PC-9 (cell line): Measurements from ENCODE around the gene TMBIM4. TPM values are rescaled to one million over a fixed set of nuclear protein-coding genes. Genes with fewer than 3 reads are reported as not detected.

Source experiments
- BruUV-seq: library from RNA; stranded (reverse); fragments of 400-500 nt; replicated peaks from 2 replicates; lab custom pipeline; 2021; lab: Mats Ljungman, UMichigan
- CTCF ChIA-PET: fragments of 300-600 bp; sonication (Branson Sonifier 250); formaldehyde crosslinking; loops from one replicate; lab custom pipeline; 2022; ENCODE audit warnings: antibody characterized with exemption; lab: Charles Lee
- POLR2A ChIA-PET: fragments of 300-600 bp; sonication (Branson Sonifier 250); formaldehyde crosslinking; loops from one replicate; lab custom pipeline; 2022; ENCODE audit warnings: antibody characterized with exemption; ENCODE audit not compliant: unreplicated experiment; lab: Charles Lee
- DNase-seq, 2 experiments: peaks; one replicate each; pipeline versions ENCODE4 v3.0.0 to v3.0.0-alpha.2; 2015 to 2022; ENCODE audit warnings: mixed read lengths in 1 of 2
- H2AFZ ChIP-seq: fragments of 200-600 bp; sonication (generic); 2 replicates; pipeline ENCODE4 v1.8.1; 2017; ENCODE audit warnings: antibody characterized with exemption
- H3F3A ChIP-seq: fragments of 200-600 bp; sonication (generic); 2 replicates; pipeline ENCODE4 v1.8.1; 2017; ENCODE audit warnings: antibody characterized with exemption, mild to moderate bottlenecking, low read depth; ENCODE audit not compliant: insufficient read depth
- H3K27ac ChIP-seq: fragments of 200-600 bp; sonication (generic); 2 replicates; pipeline ENCODE4 v1.6.1; 2016; ENCODE audit warnings: mixed run types
- H3K27me3 ChIP-seq: fragments of 200-600 bp; sonication (generic); 2 replicates; pipeline ENCODE4 v1.6.1; 2016; ENCODE audit warnings: low read depth, mixed run types; ENCODE audit not compliant: insufficient read depth
- H3K36me3 ChIP-seq: fragments of 200-600 bp; sonication (generic); 2 replicates; pipeline ENCODE4 v1.6.1; 2016; ENCODE audit warnings: low read depth, mixed run types
- H3K4me1 ChIP-seq: fragments of 200-600 bp; sonication (generic); replicated peaks from 2 replicates; pipeline ENCODE4 v1.6.1; 2016; ENCODE audit warnings: mixed run types; ENCODE audit not compliant: insufficient read depth
- H3K4me2 ChIP-seq: fragments of 200-600 bp; sonication (generic); 2 replicates; pipeline ENCODE4 v1.6.1; 2017; ENCODE audit warnings: mixed run types
- H3K4me3 ChIP-seq: fragments of 200-600 bp; sonication (generic); 2 replicates; pipeline ENCODE4 v1.6.1; 2016; ENCODE audit warnings: mixed run types
- H3K79me2 ChIP-seq: fragments of 200-600 bp; sonication (generic); 2 replicates; pipeline ENCODE4 v1.6.1; 2017; ENCODE audit warnings: low read depth, mixed run types
- H3K9me2 ChIP-seq: fragments of 200-600 bp; sonication (generic); 2 replicates; pipeline ENCODE4 v1.8.1; 2017; ENCODE audit warnings: mild to moderate bottlenecking; ENCODE audit not compliant: insufficient read depth
- H3K9me3 ChIP-seq: fragments of 200-600 bp; sonication (generic); 2 replicates; pipeline ENCODE4 v1.8.1; 2016; ENCODE audit warnings: low read depth; ENCODE audit not compliant: insufficient read depth
- H4K20me1 ChIP-seq: fragments of 200-600 bp; sonication (generic); 2 replicates; pipeline ENCODE4 v1.8.1; 2017; ENCODE audit not compliant: insufficient read depth
- CTCF ChIP-seq: fragments of 200-600 bp; sonication (generic); conservative IDR thresholded peaks from 2 replicates; pipeline ENCODE4 v1.6.1; 2017; ENCODE audit warnings: mixed run types, antibody characterized with exemption, mild to moderate bottlenecking, moderate library complexity
- EZH2 ChIP-seq: fragments of 200-600 bp; sonication (generic); IDR thresholded peaks from 2 replicates; pipeline ENCODE4 v1.8.0; 2017; ENCODE audit warnings: antibody characterized with exemption, low read depth
- intact Hi-C: fragments of 100-400 bp; cut with micrococcal nuclease; formaldehyde crosslinking; loops from one replicate; pipeline ENCODE4 v1.10.0; 2022; ENCODE audit not compliant: unreplicated experiment
- total RNA-seq: library from RNA; stranded (reverse); gene quantifications from 2 replicates; pipeline ENCODE4 v1.2.3, GENCODE V29; 2021

The TMBIM4 gene
- total RNA-seq, 1 experiment from 2014 or later = 49.8 TPM

GRCh38 chr12:66162701-66163100, 7.1 kb downstream of the TMBIM4 start:
- no peaks in the 10 kb centered on the region; the same call in 1 of the 2 replicates for H3K9me3 ChIP-seq
- no peak overlapping the region for H2AFZ ChIP-seq
- H3K27me3 ChIP-seq = no peaks in the 10 kb centered on the region
- H3K4me3 ChIP-seq = no peak overlapping the region
- no TSS peak for BruUV-seq
- H3K27ac ChIP-seq = no peak overlapping the region
- H4K20me1 ChIP-seq = no peaks in the 10 kb centered on the region
- peaks cover 17% of the 10 kb centered on the region for H3K79me2 ChIP-seq
- no peak for DNase-seq
- H3F3A ChIP-seq = no peaks in the 10 kb centered on the region
- intact Hi-C loops = no loop called here
- H3K4me1 ChIP-seq = no peaks in the 10 kb centered on the region
- TF ChIP-seq CTCF (no peak), EZH2 (no peak)
- H3K9me2 ChIP-seq = 0 out of 2 replicates have a peak, but pooled peaks cover 3% of the 10 kb centered on the region
- no peak overlapping the region for H3K4me2 ChIP-seq
- ChIA-PET POLR2A (interaction anchor here (0.6 kb wide), 1 partner anchor 679 kb away, joined by 4 read pairs; no protein-coding TSS in a partner anchor), CTCF (no interaction called here)
- H3K36me3 ChIP-seq = 0 out of 2 replicates have a peak, but pooled peaks cover 5% of the 10 kb centered on the region

- TF ChIP-seq EZH2 (no peak), CTCF (no peak)
- Histone ChIP-seq H3K27ac (no peak overlapping the region), H3K9me2 (no peaks in the 10 kb centered on the region), H3K27me3 (no peaks in the 10 kb centered on the region), H3F3A (no peaks in the 10 kb centered on the region), H3K9me3 (no peaks in the 10 kb centered on the region; the same call in 1 of the 2 replicates), H2AFZ (no peak overlapping the region), H3K4me1 (no peaks in the 10 kb centered on the region), H3K4me3 (no peak overlapping the region), H3K79me2 (peaks cover 5% of the 10 kb centered on the region), H4K20me1 (no peaks in the 10 kb centered on the region), H3K4me2 (no peak overlapping the region), H3K36me3 (0 out of 2 replicates have a peak, but pooled peaks cover 5% of the 10 kb centered on the region)
- CTCF ChIA-PET = no interaction called here
- POLR2A ChIA-PET = no interaction called here
- intact Hi-C loops = no loop called here
- BruUV-seq = no TSS peak
- no peak for DNase-seq
These were observed 9.1 kb downstream of the TMBIM4 start for GRCh38 chr12:66160704-66161103.

GRCh38 chr12:66159123-66159522, 10.7 kb downstream of the TMBIM4 start:
- no peak overlapping the region for H3K27ac ChIP-seq
- no peaks in the 10 kb centered on the region for H3K9me2 ChIP-seq
- H3K36me3 ChIP-seq = 0 out of 2 replicates have a peak, but pooled peaks cover 5% of the 10 kb centered on the region
- ChIA-PET POLR2A (no interaction called here), CTCF (no interaction called here)
- no peaks in the 10 kb centered on the region for H3F3A ChIP-seq
- H3K4me1 ChIP-seq = no peaks in the 10 kb centered on the region
- intact Hi-C loops = no loop called here
- no peaks in the 10 kb centered on the region for H3K27me3 ChIP-seq
- no TSS peak for BruUV-seq
- H3K4me3 ChIP-seq = no peak overlapping the region
- no peak for TF ChIP-seq CTCF
- TF ChIP-seq EZH2 = no peak
- H4K20me1 ChIP-seq = no peaks in the 10 kb centered on the region
- no peak overlapping the region for H3K4me2 ChIP-seq
- peaks cover 5% of the 10 kb centered on the region; the same call in 1 of the 2 replicates for H3K79me2 ChIP-seq
- H2AFZ ChIP-seq = no peak overlapping the region
- no peak for DNase-seq
- H3K9me3 ChIP-seq = no peaks in the 10 kb centered on the region; the same call in 1 of the 2 replicates
